Left forelimb (tissue), 1 donor: Measurements from ENCODE around the gene MYO5B.
"Not testable (repeated sequence)": the region's sequence is repeated elsewhere in the genome, so short reads cannot be mapped to it uniquely, and the experiment has no call there.

Source experiments
- DNase-seq: peaks from one replicate; pipeline ENCODE4 v3.0.0-alpha.2; 2018; ENCODE audit warnings: low spot score

The MYO5B gene

DNA sequence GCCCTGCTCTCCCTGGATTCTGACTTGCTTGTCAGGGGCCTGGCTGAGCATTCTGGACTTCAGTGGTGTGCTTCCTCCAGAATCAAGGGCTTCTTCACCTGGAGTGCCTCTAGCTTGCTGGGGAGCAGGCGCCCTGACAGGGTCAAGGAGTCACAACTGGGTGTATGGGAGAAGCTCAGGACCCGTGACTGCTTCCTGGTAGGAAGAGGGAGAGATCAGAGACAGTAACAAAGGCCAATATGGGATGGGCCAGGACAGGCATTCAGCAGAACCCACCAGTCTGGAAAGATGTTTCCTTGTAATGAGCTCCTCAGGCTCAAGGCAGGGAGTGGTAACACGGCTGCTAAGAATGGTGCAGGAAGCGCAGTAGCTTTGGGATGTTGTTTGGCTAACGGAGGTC, 277.2 kb downstream of the MYO5B start:
- no peak for DNase-seq

- DNase-seq = no peak
Measured at GRCh38 chr18:49915352-49915751, 279.6 kb downstream of the MYO5B start.

- no peak for DNase-seq
Measured at GRCh38 chr18:49913221-49913620, 281.7 kb downstream of the MYO5B start.

DNA sequence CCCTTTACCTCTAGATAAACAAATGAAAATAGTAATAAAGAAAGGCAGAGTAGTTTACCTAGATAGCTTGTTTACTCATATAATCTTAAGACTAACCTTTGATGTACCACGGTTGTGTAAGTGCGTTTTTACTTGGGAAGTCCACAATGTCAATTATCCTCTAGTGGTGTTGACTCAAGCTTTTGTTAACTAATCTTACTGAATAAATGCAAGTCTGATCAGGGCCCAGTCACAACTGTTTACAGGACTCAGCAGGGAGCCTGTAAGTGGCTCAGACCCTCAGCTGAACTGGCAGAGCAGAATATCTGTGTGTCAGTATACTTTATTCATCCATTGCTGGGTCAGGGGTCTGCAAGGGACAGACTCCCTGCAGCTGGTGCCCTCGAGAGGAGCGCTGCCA, 283.5 kb downstream of the MYO5B start:
- no peak for DNase-seq

- DNase-seq = no peak
Measured at GRCh38 chr18:49910986-49911385, 284.0 kb downstream of the MYO5B start.

- no peak for DNase-seq
Measured at GRCh38 chr18:49910019-49910418, 284.9 kb downstream of the MYO5B start.

DNA sequence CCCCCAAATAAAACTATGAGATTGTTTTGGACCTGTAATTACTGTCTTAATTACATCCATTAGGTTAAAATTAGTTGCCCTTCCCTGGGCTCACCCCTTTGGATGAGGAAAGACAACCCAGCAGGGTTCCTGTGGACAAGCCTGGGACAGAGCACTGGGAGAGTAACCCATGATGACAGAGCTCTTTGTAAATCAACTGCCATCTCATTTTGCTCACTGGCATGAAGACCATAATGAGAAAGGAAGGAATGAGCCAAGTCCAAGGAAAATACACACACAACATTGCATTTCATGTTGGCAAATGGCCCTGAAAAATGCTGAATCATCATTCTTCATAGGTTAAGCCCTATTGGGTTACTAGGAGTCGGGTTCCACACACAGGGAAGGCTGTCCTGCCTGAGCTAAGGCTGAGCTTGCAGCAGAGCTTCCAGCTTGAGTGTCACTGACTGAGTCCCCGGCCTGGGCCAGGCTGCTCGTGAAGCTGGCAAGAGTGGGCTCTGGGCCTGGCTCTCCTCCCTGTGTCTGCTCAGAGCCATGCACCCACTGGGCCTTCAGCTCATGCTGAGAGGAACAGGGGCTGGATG, 287.5 kb downstream of the MYO5B start:
- DNase-seq = no peak

- no peak for DNase-seq
Measured at GRCh38 chr18:49905771-49906170, 289.2 kb downstream of the MYO5B start.

GRCh38 chr18:49904871-49905555, 289.9 kb downstream of the MYO5B start:
- no peak for DNase-seq

- DNase-seq = no peak
Measured at GRCh38 chr18:49901862-49902340, 293.0 kb downstream of the MYO5B start.

GRCh38 chr18:49899657-49900330, 295.2 kb downstream of the MYO5B start:
- DNase-seq = no peak

DNA sequence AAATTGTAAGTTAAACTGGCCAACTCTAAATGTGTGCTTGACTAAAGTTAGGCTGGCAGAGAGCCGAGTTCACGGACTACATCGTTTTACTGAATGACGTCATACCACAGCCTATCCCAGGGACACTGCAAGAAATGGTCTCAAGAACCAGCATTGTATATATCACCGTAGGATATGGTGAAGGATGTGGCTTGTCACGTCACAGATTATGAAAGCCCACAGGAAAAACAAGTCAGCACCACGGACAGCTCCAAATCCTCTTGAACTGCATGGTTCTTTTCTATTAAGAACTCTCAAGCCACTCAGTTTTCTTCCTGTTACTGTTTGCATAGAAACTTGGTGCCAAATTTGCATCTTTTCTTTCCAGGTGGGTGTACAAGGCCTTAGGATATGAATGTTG, 296.5 kb downstream of the MYO5B start:
- DNase-seq = peak; percentile 74

DNA sequence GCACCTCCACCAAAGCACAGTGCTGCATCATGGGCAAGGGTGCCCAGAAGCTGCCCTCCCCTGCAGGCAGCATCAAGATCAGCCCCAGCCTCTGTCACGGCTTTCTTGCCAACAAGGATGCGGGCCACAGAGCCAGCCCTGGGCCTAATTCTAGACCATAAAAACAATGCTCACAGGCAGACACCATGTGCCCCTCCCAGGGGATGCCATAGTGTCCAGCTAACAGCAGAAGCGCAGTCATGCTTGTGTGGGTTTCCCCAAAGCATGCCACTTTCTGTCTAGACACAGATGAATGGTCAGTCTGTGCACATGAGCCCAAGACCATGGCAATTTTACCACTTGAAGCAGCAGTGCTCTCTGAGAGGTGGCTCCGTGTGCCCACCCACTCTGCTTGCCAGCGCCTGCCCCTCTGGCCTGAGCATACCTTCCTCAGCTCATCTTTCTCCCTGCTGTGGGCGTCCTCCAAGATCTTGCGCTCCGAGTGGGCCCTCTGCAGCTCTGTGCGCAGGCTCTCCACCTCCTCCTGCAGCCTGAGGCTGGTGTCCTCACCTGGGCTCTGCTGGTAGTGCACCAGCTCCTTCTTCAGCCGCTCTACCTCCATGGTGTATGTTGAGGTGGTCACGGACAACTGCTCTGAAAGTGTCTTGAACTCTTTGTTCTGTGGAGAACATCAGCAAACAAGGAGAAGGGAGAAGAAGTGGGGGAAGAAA, 300.3 kb downstream of the MYO5B start:
- no peak for DNase-seq

- no peak for DNase-seq
Measured at GRCh38 chr18:49893036-49893435, 301.9 kb downstream of the MYO5B start.

DNA sequence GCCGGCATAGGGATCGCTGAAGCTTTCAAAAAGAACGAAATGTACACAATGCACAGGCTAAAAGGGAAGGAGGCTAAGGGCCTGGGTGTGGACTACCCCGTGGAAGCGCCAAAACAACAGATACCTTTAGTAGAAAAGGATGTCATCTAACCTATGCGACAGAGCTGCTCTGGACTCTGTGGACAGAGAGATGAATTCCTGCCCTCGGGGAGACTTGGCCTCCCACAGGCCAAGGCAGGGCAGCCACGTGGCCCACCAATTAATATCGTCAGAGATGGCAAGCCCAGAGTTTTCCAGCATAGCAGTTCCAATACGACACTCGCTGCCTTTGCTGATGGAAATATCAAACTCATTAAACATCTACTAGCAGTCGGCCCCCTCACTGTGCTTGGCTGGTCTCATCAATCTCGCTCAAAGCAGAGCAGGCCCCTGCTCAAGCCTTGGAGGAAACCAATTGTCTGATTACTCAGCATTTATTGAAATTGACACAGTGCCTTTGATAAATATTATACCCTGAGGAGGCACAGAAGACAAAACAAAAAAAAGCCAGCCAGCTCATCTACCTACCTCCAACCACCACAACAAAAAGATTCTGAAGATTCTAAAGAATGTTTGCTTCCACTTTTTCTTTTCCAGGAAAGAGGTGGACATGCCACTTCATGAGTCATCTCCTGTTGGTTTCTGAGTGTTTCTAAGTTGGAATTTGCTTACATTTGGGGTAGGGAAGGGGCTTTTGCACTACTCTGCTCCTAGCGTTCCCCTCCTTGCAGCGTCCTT, 302.6 kb downstream of the MYO5B start:
- no peak for DNase-seq

GRCh38 chr18:49890041-49890440, 304.9 kb downstream of the MYO5B start:
- DNase-seq = no peak

- not testable (repeated sequence) for DNase-seq
Measured at GRCh38 chr18:49889552-49889951, 305.4 kb downstream of the MYO5B start.

GRCh38 chr18:49886891-49887764, 307.8 kb downstream of the MYO5B start:
- no peak for DNase-seq

DNA sequence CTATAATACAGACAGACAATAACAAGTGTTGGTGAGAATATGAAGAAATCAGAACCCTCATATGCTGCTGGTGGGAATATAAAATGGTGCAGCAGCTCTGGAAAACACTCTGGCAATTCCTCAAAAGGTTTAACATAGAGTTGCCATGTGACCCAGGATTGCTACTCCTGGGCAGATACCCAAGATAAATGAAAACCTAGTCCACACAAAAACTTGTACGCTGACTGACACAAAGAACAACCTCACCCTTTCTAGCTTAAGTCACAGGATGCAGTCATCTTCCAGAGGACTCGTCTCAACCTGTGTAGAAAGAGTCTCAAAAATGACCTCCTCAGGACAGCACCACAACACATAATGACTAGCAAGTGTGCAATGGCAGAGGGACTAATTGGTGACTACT, 310.0 kb downstream of the MYO5B start:
- no peak for DNase-seq

DNA sequence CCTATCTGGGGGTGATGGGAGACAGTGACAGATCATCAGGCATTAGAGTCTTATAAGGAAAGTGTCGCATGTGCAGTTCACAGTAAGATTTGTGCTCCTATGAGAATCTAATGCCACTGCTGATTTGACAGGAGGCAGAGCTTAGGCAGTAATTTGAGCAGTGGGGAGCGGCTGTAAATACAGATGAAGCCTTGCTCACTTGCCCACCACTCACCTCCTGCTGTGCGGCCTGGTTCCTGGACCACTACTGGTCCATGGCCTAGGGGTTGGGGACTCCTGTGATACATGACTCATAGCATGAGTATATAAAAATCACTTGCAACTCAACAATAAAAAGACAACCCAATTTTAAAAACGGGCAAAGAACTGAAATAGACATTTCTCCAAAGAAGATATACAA, 310.5 kb downstream of the MYO5B start:
- DNase-seq = no peak

DNA sequence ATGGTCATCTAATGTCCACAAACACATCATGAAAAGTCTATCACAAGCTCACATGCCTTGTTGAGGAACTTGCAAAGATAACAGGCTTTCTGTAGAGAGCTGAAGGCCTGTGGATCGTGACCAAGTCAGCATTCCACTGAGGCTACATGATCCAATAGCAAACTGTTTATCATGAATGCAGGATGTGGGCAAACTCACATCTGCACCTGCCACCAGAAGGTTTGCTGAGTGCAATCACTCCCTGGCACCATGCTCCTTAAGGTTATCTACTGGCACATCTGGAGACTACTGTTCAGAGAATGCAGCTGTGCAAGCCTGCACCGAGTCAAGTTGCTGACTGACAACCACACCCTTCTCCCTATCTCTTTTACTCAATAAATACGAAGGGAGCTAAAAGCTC, 314.3 kb downstream of the MYO5B start:
- DNase-seq = no peak
